ENCODE data around the gene TPP1.
A peak's percentile ranks its signal among the peaks of the same experiment; 100 is the strongest.

The TPP1 gene

GRCh38 chr11:6646918-6647679 lies 27.9 kb upstream of the TPP1 start:
- DNase-seq (ENCODE audit: low read depth): no peak

GRCh38 chr11:6646576-6646917 lies 27.3 kb upstream of the TPP1 start:
- DNase-seq (ENCODE audit: low read depth): peak; percentile 59

- DNase-seq (ENCODE audit: low read depth): peak; percentile 70
These were observed 26.8 kb upstream of the TPP1 start for GRCh38 chr11:6646071-6646470.

DNA sequence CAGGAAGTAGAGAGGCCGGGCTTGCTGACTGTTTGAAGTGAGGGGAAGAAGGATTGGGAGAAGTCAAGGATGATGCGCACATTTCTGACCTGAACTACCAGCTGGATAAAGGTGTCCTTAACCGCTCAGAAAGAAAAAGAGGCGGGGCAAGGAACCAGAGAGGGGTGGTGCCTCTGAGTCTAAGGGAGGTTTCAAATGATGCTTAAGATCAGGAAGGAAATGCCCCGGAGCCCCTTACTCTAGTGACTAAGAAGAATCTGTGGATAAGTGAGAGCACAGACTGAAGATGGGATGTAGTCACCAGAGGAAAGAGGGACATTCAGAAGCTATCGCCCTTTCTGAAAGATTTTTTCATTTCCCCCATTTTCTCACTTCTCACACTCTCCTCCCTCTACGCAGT lies 23.7 kb upstream of the TPP1 start:
- DNase-seq (ENCODE audit: low read depth): no peak

DNA sequence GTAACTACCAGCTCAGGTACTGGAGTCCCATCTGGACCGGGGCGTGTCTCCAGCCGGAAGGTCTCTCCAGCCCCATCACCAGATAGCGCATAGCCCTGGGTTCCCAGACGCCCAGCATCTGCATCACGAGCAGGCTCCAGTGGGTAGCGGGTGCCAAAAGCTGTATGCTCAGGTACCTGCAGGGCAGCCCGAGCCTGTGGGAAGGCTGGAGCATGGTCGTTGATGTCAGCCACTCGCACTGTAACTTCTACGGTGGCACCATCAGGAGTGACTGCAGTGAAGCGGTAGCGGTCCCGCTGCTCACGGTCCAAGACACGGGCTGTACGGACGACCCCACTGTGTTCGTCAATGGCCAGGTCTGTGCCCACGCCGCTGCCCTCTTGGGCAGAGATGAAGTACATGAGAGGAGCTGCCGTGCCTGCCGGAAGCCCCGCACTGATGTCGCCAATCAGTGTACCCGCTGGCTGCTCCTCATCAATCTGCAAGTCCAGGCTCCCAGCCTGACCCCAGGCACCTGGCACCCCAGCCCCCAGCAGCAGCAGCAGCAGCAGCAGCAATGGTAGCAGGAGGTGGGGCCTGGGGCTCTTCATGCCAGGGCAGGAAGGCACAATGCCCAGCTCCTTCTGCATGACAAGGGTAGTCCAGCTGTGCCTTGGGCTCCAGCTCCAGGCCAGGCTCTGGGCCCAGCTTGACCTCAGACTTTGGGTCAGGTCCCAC lies 21.9 kb upstream of the TPP1 start:
- no peak for DNase-seq (ENCODE audit: low read depth)

- no peak for DNase-seq (ENCODE audit: low read depth)
These were observed 21.1 kb upstream of the TPP1 start for GRCh38 chr11:6640036-6640984.

DNA sequence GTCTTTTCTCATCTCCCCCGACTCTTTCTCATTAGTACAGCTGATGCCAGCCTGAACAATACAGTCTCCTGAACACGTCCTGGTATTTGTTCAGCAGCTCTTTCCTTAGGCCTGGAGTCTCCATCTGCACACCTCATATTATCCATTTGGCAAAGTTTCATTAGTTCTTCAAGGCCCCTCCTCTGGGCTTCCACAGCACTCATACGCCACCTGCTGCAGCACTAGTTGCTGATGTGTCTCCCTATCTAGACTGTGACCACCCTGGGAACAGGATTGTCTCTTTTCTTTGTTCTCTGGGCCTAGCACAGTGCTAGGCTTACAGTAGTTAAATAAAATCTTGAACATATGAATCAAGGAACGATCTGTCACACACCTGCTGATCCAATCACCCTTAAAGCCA lies 19.2 kb upstream of the TPP1 start:
- no peak for DNase-seq (ENCODE audit: low read depth)

- peak; percentile 60 for DNase-seq (ENCODE audit: low read depth)
These were observed 18.6 kb upstream of the TPP1 start for GRCh38 chr11:6637871-6638270.

GRCh38 chr11:6636480-6636879 lies 17.3 kb upstream of the TPP1 start:
- DNase-seq (ENCODE audit: low read depth): no peak

- DNase-seq (ENCODE audit: low read depth): no peak
These were observed 16.1 kb upstream of the TPP1 start for GRCh38 chr11:6635082-6635932.

DNA sequence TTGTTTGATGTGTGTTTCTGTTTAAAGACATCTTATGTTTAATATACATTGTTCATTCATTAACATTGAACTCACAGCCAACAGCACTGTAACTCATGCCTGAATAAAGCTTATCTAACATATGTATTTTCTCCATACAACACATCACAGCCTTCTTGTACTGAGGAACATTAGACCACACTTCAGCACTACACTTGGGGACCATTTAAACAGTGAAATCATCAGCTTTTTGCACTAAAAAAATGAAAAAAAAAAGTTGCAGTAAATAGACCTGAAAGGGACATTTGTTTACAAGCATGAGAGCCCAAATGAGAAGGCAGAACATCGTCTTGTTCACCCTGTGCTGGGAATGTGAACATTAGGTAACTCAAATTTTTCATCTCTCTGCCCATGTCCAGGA lies 15.3 kb upstream of the TPP1 start:
- no peak for DNase-seq (ENCODE audit: low read depth)

DNA sequence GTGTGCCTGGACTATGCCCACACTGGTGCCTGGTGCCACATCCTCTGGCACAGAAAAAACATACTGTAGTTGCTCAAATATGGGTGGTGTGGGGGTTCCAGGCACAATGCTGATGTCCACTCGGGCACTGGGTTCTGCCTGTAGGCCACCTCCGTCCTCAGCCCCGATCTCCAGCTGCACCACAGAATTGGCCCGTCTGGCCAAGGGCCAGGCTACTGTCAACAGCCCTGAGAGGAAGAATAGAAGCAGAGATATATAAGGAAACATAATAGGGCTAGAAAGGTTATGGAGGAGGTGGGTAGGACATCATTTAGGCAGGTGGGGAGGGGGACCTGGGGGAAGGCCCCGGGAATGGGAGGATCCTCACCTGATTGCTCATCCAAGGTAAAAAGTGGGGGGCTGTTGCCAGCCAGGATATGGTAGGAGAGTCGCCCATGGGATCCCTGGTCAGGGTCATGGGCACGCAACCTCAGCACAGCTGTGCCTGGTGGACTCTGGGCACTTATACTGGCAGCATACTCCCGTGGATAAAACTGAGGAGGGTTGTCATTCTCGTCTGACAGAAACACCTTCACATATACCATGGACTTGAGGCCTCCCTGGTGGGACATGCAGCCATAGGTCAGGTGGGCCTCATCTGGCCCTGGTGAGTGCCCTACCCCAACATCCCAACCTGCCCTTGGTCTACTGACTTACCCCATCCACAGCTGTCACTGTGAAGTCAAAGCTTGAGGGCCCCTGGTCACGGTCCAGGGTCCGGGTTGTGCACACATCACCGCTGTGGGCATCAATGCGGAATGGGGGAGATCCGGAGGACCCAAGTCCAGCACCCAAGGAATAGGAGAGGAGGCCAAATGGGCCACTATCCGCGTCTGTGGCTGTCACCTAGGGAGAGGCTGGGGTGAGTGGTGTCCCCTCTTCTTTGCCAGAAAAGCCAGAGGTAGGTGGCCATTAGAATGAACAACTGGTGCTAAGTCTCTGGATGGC lies 14.5 kb upstream of the TPP1 start:
- DNase-seq (ENCODE audit: low read depth): no peak

DNA sequence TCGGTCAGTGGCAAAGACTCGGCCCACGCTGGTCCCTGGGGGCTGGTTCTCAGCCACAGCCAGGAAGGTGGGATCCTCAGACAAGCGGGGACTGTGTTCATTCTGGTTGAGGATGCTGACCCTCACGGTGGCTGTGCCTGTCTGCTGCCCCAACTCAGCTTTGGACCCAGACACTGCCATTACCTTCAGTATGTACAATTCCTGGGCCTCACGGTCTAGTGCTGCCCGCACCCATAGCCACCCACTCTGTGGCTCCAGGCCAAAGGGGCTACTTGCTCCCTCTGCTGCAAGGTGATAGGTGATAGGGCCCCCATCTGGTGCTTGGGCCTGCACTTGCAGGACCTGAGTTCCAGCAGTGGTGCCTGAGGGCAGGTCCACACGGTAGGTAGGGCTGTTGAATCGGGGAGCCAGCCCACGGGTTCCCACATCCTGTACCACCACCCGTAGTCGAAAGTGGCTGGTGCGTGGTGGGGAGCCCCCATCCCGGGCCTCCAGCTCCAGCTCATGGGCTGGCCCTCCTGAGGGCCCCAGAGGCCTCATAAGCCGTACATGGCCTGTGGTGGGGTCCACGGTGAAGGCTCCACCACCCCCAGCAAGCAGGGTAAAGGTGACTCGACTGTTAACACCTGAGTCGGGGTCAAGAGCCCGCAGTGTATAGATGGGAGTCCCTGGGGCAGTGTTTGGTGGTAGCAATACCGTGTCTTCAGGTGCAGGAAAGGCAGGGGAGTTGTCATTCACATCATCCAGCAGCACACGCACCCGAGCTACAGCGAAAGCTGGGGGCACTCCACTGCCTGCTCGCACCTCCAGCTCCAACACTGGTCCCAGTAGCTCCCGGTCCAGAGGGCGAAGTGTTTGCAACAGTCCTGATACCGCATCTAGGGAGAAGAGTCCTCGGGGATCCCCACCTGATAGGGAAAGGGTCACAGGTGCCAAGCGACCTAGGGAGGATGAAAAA lies 13.2 kb upstream of the TPP1 start:
- no peak for DNase-seq (ENCODE audit: low read depth)

- no peak for DNase-seq (ENCODE audit: low read depth)
These were observed 12.2 kb upstream of the TPP1 start for GRCh38 chr11:6631361-6631890.

DNA sequence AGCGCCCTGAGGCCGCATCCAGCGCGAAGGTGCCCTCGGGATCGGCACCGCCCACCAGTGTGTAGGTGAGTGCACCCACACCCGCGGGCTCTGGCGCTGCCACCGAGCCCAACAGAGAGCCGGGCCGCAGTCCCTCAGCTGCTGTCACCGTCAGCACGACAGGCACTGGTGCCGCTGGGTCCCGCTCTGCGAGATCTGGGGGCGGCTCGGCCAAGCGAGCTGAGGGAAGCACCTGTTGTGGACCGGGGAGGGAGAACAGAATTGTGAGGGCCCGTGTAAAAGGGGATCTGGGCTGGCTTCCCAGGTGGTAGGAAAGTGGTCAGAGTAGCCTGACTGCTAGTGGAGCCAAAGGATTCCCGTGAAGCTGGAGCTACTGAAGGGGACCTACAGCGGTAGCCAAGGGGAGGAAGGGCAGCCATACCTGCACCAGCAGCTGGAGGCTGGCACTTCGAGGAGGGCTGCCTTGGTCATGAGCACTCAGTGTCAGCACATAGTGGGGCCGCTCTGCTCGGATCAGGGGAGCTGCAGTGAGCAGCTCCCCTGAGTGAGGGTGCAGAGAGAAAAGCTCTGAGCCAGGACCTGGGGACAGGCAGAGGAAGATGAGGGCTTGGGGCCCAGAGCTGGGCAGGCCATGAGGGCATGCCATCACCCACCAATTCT lies 11.5 kb upstream of the TPP1 start:
- DNase-seq (ENCODE audit: low read depth): no peak

DNA sequence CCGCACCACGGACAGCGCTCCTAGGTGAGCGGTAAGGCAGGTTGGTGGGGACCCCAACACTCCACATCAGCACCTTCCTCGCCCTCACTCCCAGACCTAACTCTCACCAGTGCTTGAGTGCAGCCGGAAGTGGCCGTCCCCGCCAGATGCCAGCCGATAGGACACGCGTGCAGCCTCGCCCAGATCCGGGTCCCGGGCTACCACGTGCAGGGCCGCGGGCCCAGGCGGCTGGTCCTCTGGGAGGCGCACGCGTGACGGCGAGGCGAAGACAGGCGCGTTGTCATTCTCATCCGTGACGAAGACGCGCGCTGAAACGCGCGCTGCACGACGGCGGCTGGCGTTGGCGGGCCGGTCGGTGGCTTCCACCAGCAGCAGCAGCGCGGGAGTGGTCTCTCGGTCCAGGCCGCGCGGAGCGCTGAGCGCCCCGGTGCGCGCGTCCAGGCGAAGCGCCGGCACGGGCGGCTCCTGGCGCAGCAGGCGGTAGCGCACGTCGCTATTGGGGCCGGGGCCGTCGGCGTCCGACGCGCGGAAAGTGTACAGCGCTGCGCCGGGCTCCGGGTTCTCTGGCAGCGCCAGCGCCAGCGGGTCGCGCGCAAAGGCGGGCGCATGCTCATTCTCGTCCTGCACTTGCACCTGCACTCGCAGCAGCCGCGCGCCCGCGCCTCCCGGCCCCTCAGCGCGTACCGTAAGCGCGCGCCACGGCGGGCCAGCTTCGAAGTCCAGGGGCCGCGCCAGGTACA lies 10.8 kb upstream of the TPP1 start:
- no peak for DNase-seq (ENCODE audit: low read depth)

DNA sequence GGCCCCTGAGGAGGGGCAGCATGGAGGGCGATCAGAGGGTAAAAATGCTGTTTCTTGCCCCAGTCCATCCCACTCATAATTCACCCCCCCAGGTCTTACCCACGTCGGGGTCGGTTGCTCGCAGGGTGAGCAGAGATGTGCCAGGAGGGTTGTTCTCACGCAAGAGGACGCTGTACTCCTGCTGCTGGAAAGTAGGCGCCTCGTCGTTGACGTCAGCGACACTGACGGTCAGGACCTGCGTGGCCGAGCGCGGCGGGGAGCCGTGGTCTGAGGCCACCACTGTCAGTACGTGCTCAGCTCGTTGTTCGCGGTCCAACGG lies 10.3 kb upstream of the TPP1 start:
- DNase-seq (ENCODE audit: low read depth): no peak

DNA sequence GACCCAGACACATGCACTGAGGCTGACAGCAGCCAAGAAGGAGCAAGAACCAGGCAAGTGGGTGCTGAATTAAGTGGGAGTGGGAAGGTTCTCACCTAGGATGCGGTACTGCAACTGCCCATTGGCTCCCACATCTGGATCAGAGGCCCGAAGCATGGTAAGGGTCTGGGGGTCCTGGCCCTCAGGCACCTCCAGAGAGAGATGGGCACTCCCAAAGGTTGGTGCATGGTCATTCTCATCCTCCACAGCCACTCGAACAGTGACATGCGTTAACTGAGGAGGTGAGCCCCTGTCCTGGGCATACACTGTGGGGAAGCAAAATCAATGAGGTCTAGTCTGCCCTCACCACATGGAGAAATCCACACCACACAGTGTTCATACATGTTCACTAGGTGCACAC lies 9.3 kb upstream of the TPP1 start:
- no peak for DNase-seq (ENCODE audit: low read depth)

Data from fibroblast of gingiva (primary cell).